Effector CD4-positive, alpha-beta T cell (primary cell): ENCODE measurements around the gene TSSC4.

ENCODE experiments used
- DNase-seq: peaks from one replicate; pipeline ENCODE4 v3.0.0-alpha.2; 2020

TSSC4 gene

DNA sequence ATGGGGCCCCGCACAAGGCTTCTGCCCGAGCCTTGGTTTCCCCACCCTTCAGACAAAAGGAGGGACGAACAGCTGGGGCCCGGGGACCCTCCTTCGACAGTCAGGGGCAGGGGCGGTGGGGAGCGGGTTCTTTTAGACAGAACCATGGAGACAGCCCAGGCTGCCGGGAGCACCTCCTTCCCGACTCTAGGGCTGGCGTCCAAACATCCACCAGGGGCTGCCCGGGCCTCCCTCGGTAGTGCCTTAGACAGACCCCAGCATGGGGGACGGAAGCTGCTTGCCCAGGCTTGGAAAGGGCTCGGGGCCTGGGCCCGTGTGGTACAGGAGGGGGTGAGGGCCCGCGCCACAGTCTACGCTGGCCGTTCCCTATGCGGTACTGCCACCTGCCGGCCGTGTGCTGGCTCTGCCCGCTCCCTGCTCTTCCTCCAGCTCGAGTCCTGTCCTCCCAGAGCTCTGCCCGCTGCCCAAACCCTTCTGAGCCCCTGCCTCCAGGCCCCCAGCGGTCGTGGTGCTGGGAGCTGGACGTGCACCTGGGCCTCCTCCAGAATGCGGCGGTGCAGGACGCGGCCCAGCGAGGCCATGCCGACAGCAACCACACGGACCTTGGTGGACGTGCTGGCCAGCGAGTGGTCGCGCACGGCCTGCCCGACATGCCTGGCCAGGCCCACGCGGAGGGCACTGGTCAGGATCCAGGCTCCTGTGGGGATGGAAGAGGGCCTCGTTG lies 20.1 kb downstream of the TSSC4 start:
- peak; percentile 63 for DNase-seq

DNA sequence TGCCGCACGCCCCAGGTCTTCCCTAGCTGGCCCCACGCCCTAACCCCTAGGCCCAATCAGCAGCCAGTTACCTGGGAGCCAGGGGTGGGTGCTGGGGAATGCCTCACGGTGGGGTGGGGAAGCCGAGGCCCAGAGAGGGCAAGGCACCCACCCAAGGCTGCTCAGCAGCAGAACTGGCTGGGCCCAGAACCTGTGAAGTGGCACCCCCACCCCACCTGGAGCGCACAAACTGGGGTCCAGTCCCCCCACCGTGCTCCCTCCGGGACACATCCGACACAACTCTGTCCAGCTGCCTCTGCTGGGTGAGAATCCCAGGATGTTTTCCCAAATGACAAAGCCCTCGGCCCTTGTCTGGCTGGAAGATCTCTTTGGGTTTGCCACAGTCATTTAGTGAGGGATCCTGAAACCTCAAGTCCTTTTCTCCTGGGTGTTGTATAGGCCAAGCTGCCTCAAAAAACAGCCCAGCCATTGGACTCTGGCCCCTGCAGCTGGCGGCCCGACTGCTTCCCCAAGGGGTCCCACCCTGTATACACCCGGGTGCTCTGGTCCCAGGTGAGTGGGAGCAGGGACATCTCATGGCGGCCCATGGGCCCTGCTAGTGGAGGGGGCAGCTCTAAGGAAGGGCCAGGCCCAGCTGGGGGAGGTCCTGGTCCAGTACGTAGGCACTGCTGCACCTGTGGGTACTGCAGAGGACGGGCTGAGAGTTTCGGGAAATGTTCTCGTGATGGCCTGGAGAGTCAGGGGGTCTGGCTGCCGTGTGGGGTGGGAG lies 20.9 kb downstream of the TSSC4 start:
- DNase-seq: no peak

DNA sequence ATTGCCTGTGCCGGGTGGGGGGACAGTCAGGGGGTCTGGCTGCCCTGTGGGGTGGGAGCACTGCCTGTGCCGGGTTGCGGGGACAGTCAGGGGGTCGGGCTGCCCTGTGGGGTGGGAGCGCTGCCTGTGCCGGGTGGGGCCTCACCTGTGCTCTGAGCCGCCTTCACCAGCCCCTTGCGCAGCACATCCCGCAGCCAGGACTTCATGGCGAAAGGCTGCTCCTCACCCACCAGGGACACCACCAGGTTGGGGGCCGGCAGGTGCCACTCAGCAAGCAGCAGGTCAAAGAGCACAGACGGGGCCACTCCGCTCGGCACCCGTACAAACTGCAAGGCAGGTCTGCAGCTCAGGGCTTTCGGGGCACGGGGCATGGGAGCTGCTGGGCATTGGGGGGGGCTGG lies 21.4 kb downstream of the TSSC4 start:
- DNase-seq: no peak

DNA sequence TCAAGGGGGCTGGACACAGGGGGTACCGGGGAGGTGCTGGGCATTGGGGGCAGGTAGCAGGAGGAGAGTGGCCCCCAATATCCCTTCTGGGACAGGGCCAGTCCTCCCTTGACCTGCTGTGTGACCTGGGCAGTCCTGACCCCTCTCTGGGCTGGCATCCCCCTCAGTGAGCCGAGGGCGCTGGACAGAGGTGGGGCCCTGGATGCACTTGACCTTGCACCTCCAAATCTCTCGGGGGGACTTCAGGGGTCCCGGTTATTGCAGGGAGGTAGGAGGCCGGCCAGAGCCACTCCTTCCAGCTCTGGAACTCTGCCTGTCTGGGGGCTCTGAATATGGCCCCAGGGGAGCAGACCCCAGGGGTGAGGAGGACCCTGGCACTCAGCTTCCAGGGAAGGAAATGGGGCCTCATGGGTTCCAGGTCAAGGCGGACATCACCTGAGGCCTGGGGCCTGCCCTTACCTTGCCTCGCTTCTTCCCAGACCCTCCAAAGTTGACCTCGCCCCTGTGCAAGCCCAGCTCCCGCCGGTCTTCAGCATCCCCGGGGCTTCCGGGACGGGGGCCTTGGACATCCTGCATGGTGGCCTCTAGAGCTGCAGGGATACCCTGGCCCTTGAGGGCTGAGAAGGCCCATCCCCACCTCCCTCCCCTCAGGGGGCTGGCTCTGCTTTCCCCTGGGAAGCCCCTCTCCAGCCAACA lies 22.1 kb downstream of the TSSC4 start:
- no peak for DNase-seq

DNA sequence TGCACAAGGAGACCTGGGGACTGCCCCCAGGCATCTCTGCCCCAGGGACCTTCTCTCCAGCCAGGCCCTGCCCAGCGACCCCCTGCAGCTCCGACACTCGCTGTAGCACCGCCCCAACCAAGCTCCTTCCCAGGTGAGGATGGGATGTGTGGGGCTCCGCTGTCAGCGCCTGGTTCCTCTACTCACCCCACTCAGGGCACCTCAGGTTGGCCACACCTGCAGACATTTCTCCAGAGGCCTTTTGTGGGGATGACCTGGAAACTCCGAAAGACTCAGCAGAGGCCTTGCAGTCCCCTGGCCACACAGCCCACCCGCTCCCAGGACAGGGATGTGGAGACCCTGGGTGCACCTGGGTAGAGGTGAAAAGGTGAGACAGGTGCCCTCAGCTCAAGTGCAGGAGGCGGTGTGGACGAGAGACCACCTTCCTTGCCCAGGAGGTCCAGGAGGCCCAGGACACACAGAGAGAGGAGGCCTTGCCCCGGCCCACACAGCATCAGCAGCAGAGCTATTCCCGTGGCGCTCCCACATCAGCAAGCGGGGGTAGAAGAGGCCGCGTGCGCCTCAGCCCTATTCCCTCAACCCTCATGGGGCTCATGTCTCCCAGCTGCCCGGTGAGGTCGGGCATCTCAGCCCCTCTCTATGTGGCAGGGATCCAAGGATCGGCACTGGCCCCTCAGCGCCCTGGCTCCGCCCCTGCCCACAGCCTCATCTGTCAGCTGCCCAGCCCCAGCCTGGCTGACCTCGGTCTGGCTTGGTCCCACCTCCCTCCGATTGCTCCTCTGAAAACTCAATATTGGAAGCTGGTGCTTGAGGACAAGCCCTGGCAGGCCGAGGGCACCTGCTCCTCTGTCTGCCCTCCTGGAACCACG lies 22.8 kb downstream of the TSSC4 start:
- no peak for DNase-seq

DNA sequence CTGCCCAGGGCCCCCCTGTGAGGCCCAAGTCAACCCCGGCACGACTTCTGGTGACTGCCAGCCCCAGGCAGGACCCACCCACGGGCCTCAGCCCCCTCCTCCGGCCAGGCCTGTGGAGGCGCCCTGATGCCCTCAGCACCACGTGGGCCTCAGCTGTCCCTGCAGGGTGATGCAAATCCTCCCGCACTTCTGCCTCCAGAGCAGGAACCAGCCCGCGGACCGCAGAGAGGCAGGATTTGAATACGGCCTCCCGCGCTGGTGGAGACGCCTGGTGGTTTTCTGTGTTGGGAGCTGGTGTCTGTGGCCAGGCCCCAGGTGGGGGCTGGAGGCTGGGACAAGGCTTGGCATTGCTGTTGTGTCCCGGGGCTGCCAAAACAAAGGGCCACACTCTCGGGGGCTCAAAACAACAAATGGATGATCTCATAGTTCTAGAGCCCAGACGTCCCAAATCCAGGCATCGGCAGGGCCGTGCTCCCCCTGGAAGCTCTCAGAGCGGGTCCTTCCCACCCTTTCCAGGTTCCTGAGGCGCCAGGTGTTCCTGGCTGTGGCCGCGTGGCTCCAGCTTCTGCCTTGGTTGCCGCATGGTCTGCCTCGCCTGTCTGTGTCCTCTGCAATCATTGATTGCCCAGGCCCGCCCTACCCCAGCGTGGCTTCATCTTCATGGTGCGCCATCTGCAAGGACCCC lies 24.4 kb downstream of the TSSC4 start:
- DNase-seq: no peak

DNA sequence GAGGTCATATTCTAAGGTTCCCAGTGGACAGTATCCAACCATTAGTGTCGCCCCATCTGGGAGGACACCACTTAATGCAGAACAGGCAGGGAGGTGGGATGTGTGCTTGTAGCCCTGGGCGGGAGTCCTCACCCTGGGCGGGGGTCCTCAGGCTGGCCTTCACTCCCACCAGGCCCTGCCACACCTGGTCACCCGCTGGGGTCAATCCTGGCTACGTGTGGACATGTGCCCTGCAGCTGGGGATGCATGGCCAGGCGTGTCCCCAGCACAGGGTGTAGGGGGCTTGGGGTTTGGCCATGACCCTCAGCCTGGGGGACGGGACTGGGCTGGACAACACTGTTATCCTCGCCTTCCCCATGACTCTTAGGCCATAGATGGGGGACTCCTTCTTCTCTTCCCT lies 25.0 kb downstream of the TSSC4 start:
- DNase-seq: no peak

DNA sequence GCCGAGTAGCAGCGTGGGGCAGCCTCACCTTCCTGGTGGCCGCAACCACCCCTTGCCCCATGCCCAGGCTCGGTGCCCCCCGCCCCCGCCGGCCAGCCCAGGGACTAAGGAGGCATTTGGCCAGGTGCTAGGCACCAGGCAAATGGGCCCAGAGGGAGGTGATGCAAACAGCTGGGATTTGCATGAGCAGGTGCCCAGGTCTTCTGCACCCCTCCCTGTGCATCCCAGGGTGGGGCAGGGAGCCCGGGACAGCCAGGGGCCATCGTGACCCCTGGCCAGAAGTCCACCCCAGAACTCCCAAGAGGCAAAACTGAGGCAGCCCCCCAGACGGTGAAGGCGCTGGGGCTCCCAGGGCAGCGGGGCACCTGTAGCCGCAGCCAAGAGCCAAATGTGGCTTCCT lies 25.7 kb downstream of the TSSC4 start:
- DNase-seq: no peak

DNA sequence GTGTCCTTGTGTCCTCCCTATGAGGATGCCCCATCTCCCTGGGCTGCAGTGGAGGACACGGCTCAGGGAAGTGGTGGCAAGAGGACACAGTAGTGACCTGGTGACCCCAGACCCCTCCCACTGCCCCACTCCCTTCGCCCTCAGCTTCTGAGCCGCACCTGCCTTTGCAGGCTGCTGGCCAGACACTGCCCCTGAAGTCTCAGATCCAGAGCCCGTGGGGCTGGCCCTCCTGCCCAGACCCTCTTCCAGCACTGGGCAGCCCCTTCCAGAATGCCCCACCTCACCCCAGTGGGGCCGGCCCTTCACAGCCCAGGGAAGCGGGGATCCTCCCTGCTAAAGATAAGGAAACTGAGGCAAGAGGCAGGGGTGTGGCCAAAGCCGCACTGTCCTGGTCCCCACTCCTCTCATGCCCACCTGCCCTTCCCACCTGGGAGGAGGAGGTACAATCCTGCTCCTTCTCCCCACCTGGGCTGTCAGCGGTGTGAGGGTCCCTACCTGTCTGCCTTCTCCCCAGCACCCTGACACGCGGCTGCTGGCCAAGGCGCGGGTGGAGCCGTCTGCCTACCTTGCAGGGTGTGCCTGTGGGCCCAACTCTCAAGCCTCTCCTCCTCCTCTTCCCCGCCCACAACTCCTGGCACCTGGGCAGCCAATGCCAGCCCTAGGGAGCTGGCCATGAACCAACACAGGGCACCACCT lies 26.4 kb downstream of the TSSC4 start:
- no peak for DNase-seq

DNA sequence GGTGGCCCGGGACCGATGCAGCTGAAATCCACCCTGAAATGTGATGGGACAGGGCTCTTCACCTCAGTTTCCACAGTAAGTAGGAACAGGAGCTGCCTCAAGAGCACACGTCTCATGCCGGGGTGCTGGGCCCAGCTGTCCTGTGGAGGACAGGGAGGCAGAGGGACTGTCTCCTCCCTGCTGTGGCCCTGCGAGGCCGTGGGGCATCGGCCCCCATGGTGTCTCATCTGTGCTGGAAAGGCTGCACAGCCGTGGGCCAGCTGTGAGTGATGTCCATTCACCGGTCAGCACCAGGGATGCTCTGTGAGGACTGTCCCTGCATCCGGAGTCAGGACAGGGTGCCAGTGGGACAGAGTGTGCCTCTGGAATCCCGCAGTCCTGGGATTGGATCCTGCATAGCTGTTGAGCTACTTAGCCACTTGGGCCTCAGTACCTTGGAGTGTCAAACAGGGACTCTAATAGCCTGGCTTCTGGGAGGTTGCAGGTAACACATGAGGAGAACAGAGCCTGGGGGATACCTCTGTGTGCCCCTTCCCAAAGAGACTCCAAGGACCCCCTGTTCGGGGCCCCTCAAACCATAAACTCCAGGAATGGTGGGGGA lies 27.3 kb downstream of the TSSC4 start:
- no peak for DNase-seq

DNA sequence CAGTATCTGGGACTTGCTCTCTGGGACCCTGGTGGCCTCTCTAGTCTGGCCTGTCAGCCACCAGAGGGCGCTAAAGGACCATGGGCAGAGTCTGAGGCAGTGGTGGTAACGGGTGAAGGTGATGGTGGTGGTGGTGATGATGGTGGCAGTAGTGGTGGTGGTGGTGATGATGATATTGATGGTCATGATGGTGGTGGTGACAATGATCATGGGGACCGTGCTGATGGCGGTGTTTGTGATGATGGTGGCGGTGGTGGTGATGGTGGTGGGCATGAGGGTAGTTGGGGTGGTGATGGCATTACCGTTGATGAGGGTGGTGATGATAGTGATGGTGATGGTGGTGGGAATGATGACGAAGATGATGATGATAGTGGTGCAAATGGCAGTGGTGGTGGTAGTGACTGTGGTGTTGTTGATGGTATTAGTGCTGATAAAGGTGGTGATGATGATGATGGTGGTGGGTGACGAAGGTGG lies 27.8 kb downstream of the TSSC4 start:
- peak; percentile 92 for DNase-seq

DNA sequence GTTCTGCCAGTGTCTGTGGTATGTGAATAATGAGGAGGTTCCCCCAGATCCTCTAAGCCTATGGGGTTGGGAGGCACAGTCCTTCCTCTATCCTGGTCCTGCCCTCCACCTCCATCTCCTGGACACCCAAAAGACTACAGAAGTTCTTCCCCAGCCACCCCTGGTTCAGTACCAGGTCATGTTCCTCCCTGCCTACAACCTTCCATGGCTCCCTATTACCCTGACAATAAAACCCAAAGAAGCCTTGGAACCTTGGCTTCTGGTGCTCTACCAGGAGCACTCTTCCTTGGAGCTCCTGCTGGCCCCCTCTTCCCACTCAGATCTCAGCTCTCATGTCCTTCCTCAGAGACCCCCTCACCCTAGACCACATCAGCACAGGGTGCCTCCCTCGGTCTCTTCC lies 30.8 kb downstream of the TSSC4 start:
- DNase-seq: no peak

DNA sequence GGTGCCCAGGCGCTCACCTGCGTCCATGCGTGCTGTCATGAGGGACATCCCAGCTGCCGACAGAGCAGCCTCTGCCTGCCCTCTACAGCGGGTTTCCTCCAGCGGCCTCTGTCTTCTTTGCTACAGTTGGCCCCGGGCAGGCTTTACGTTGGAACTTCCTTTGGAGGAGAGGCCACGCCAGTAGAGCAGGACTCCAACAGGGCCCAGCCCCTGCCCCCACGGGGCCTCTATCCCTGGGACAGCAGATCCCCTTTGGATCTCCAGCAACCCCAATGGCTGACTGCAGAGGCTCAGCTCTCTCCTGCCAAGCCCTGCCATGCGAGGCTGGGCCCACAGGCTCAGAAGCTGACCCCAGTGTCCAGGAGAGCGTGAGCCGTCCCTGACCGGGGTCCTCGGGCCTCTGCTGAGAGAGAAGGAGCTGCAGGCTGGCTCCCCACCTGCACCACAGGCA lies 31.6 kb downstream of the TSSC4 start:
- no peak for DNase-seq

DNA sequence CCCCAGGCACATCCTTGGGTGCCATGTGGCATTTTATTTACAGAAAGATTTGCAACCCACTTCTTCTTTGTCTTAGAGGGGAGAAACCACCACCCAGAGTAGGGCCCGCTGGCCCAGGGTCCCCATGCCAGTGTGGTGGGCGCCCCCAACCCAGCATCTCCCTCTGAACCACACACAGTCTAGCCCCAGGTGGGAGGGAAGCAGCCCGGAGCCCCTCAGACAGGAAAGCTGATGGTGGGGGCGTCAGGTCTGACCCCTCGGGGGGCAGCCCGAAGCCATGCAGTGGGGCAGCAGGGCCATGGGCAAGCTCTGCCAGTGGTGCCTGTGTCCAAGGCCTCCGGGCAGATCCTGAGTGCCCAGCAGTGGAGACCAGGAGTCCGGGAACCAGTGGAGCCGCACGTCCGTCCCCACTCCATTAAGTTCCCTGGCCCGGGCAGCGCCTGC lies 32.1 kb downstream of the TSSC4 start:
- DNase-seq: no peak

DNA sequence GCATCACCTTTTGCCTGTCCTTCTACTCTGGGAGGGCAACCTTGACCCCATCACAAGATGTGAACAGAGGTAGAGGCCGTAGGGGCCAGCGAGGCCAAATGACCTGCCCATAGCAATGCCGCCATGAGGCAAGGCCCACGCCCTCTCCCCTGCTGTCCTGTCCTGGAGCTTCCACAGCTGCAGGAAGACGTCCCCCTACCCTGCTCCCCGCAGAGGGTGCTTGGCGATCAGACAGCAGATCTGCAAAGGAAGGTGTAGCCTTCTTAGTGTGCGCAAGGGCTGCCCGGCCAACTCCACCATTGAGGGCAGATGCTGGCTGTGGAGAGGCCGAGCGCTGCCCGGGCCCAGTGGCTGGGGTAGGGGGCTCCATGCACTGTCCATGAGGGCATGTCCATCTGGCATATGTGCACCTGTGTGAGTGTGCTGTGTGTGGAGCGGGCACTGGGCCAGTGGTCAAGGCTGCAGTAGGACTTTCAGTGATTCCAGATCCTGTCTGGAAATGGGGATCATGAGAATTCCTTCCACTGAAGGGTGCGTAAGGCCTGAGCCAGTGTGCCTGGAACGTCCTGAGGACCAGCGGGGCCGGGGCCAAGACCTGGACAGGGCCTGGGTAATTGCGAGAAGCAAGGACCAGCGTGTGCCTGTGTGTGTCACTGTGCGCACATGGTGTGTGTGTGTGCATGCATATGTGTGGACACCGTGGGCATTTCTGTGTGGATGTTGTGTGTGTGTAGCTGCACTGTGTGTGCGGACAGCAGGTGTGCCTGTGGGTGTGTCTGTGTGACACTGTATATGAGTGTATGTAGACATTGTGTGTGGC lies 32.8 kb downstream of the TSSC4 start:
- DNase-seq: no peak

DNA sequence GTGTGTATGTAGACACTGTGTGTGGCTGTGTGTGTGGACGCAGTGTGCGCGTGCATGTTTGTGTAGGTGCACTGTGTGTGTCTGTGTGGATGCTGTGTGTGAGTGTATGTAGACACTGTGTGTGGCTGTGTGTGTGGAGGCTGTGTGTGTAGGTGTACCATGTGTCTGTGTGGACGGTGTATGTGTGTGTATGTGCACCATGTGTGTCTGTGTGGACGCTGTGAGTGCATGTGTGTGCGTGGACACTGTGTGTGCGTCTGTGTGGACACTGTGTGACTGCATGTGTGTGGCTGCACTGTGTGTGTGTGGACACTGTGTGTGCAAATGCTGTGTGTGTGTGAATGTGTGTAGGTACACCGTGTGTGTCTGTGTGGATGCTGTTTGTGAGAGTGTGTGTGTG lies 33.5 kb downstream of the TSSC4 start:
- no peak for DNase-seq

DNA sequence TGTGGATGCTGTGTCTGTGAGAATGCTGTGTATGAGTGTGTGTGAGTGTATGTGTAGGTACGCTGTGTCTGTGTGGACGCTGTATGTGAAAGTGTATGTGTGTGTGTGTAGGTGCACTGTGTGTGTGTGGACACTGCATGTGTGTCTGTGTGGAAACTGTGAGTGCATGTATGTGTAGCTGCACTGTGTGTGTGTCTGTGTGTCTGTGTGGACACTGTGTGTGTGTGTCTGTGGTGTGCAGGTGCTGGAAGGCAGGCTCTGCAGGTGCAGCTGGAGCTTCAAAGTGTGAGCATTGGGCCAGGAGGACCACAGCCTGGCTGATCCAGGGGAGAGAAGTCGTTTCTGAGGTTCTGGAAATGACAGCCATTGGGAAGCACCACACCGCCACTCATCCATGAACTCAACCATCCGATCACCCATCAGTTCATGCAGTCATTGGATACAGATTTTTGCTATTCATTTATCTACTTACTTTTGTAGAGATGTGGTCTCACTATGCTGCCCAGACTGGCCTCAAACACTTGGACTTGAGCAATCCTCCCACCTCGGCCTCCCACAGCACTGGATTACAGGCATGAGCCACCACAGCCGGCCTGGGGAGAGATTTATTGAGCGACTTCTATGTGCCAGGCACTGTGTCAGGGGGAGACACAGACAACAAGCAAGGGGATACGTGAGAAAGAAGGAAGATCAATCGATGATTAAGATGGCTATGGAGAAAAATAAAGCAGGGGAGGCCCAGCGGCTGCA lies 34.1 kb downstream of the TSSC4 start:
- DNase-seq: no peak

DNA sequence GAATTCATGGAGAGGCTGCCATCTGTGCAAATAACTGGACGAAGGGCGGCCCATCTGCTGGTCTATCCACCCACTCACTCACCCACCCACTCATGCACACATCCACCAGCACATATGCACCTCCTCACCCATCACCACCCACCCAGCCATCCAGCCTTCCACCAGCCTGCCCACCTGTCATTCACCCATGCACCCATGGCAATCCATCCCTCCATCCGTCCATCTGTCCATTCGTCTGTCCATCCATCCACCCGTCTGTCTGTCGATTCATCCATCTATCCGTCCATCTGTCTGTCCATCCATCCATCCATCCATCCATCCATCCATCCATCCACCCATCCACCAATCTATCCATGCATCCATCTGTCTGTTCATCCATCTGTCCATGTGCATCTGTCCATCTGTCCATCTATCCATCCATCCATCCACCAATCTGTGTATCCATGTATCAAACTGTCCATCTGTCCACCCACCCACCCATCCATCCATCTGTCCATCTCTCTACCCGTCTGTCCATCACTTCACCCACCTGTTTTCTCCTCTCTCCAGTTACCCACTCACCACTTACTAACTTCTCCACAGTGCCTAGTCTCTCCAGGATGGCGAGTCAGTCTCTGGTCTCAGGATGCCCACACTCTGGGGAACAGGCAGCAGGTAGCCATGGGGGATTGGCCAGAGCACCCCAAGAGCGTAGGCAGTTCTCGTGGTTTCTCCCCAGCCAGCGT lies 34.9 kb downstream of the TSSC4 start:
- DNase-seq: no peak
